GM18870 (cell line): Measurements from ENCODE around the gene GNAI1.

Experiments
- ATAC-seq: cut with Tn5 transposase; IDR thresholded peaks from one replicate; pipeline ENCODE4 v1.9.1; 2021; ENCODE audit warnings: moderate library complexity; ENCODE audit not compliant: unreplicated experiment

Gene GNAI1

GRCh38 chr7:80134536-80135308 lies at the start of gene GNAI1:
GNAI1 (plus strand) TSS chr7:80134831; CDS start chr7:80135161, 330 bp downstream.
- ATAC-seq = no peak

- no peak for ATAC-seq
Observed at GRCh38 chr7:80087051-80087770, 47.4 kb upstream of the GNAI1 start.

GRCh38 chr7:80087771-80088170 lies 46.9 kb upstream of the GNAI1 start:
- no peak for ATAC-seq

- no peak for ATAC-seq
Observed at GRCh38 chr7:80088705-80089104, 45.9 kb upstream of the GNAI1 start.

- ATAC-seq = no peak
Observed at GRCh38 chr7:80089366-80089765, 45.3 kb upstream of the GNAI1 start.

- no peak for ATAC-seq
Observed at GRCh38 chr7:80093349-80093748, 41.3 kb upstream of the GNAI1 start.

GRCh38 chr7:80095545-80095944 lies 39.1 kb upstream of the GNAI1 start:
- ATAC-seq = no peak

- no peak for ATAC-seq
Observed at GRCh38 chr7:80097756-80098155, 36.9 kb upstream of the GNAI1 start.

- no peak for ATAC-seq
Observed at GRCh38 chr7:80098795-80099194, 35.8 kb upstream of the GNAI1 start.

- no peak for ATAC-seq
Observed at GRCh38 chr7:80100254-80100653, 34.4 kb upstream of the GNAI1 start.

GRCh38 chr7:80105701-80106408 lies 28.8 kb upstream of the GNAI1 start:
- ATAC-seq = no peak

- ATAC-seq = peak; percentile 53
Observed at GRCh38 chr7:80106498-80107113, 28.0 kb upstream of the GNAI1 start.

- no peak for ATAC-seq
Observed at GRCh38 chr7:80107278-80107677, 27.4 kb upstream of the GNAI1 start.

- no peak for ATAC-seq
Observed at GRCh38 chr7:80110376-80110775, 24.3 kb upstream of the GNAI1 start.

- no peak for ATAC-seq
Observed at GRCh38 chr7:80114159-80114558, 20.5 kb upstream of the GNAI1 start.

- ATAC-seq = no peak
Observed at GRCh38 chr7:80124526-80125264, 9.9 kb upstream of the GNAI1 start.

GRCh38 chr7:80127412-80128160 lies 7.0 kb upstream of the GNAI1 start:
- no peak for ATAC-seq

- ATAC-seq = no peak
Observed at GRCh38 chr7:80128918-80129317, 5.7 kb upstream of the GNAI1 start.

GRCh38 chr7:80129785-80130184 lies 4.8 kb upstream of the GNAI1 start:
- ATAC-seq = no peak
